ENCODE measurements around the gene MYBL2. TPM values are rescaled to one million over a fixed set of nuclear protein-coding genes. Genes with fewer than 3 reads are reported as not detected.

The MYBL2 gene
- polyA plus RNA-seq, 1 of the 3 experiments (the other 2 are of a cell fraction), result 9.7 TPM

GRCh38 chr20:43727980-43728590 lies 61.2 kb downstream of the MYBL2 start:
- Histone ChIP-seq H3K79me2 (ENCODE audit: insufficient read depth) (no peaks in the 10 kb centered on the region), H3K27me3 (ENCODE audit: insufficient read depth) (no peaks in the 10 kb centered on the region), H3K9ac (no peak overlapping the region), H3K4me1 (ENCODE audit: control insufficient read depth in 1 of 2, insufficient read depth in 2 of 2, low read depth in 1 of 2, low read length in 1 of 2) (peaks cover 0 to 9% of the 10 kb centered on the region in 2 experiments; a peak in 1 of 4 replicates), H3K9me3 (no peaks in the 10 kb centered on the region), H4K20me1 (ENCODE audit: insufficient read depth) (no peaks in the 10 kb centered on the region), H3K4me2 (no peak overlapping the region), H3K36me3 (replicated peaks in 1 of 2; ENCODE audit: control insufficient read depth in 1 of 2, insufficient read depth in 2 of 2, low read length in 1 of 2) (no peaks in the 10 kb centered on the region), H3F3A (replicated peaks; ENCODE audit: insufficient read depth) (no peaks in the 10 kb centered on the region), H3K9me2 (no peaks in the 10 kb centered on the region), H2AFZ (ENCODE audit: low read depth) (no peak overlapping the region), H3K27ac (ENCODE audit: low read depth in 2 of 2, low read length in 1 of 2) (no peak overlapping the region), H3K4me3 (ENCODE audit: low read depth in 2 of 2, low read length in 1 of 2) (no peak overlapping the region)
- DNase-seq, result no peak
- no peak for TF ChIP-seq RFX5 (IDR thresholded peaks at IDR 0.05; ENCODE audit: low read length)
- no peak for TF ChIP-seq EP300 (IDR thresholded peaks at IDR 0.05; ENCODE audit: borderline replicate concordance in 1 of 2, low read depth in 1 of 2, low read length in 1 of 2)
- ChIA-PET POLR2A (no interaction called here), CTCF (interaction anchor here (1.0 to 1.3 kb wide), 2 partner anchors 22 to 190 kb away, joined by 3 to 5 read pairs; no protein-coding TSS in a partner anchor)
- WGBS (ENCODE audit: low lambda C conversion rate), result 79% methylated on average over 1 of the region's 1 CpG

DNA sequence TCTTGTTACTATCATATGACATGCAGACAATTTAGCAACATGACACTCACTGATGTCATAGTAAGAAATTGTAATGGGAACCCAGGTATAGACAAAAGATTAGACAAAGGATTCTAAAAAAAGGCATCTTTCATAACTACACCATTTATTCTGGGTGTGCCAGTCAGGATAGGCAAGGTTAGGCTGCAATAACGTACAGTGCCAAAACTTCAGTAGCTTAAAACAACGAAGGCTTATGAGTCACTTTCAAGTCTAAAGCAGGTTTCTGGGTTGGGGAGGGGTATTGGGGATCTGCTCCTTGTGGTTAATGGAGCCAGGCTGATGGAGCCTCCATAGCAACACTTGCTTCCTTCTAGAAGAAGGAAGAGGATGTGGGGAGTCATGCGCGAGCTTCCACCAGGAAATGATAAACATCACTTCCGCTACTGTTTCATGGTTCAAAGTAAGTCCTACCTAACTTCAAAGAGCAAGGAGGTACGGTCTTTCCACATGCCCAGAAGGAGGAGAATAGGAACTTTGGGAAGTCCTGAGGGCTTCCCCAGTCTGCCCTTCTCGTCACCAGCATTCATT lies 61.9 kb downstream of the MYBL2 start:
- Histone ChIP-seq H3K4me1 (ENCODE audit: control insufficient read depth in 1 of 2, insufficient read depth in 2 of 2, low read depth in 1 of 2, low read length in 1 of 2) (peaks cover 0 to 2% of the 10 kb centered on the region in 2 experiments; a peak in 1 of 4 replicates), H3K4me2 (no peak overlapping the region), H3K9me2 (no peaks in the 10 kb centered on the region), H2AFZ (ENCODE audit: low read depth) (no peak overlapping the region), H3K79me2 (ENCODE audit: insufficient read depth) (no peaks in the 10 kb centered on the region), H3K27me3 (ENCODE audit: insufficient read depth) (no peaks in the 10 kb centered on the region), H3F3A (replicated peaks; ENCODE audit: insufficient read depth) (no peaks in the 10 kb centered on the region), H3K36me3 (replicated peaks in 1 of 2; ENCODE audit: control insufficient read depth in 1 of 2, insufficient read depth in 2 of 2, low read length in 1 of 2) (no peaks in the 10 kb centered on the region), H3K27ac (ENCODE audit: low read depth in 2 of 2, low read length in 1 of 2) (no peak overlapping the region), H3K4me3 (ENCODE audit: low read depth in 2 of 2, low read length in 1 of 2) (no peak overlapping the region), H3K9me3 (no peaks in the 10 kb centered on the region), H4K20me1 (ENCODE audit: insufficient read depth) (no peaks in the 10 kb centered on the region), H3K9ac (no peak overlapping the region)
- 77% methylated on average over 4 of the region's 7 CpGs for WGBS (ENCODE audit: low lambda C conversion rate)
- no peak for DNase-seq
- ChIA-PET POLR2A (no interaction called here), CTCF (interaction anchor here (0.8 to 1.3 kb wide), 3 partner anchors 9 to 190 kb away, joined by 3 to 5 read pairs (median 3); no protein-coding TSS in a partner anchor)
- TF ChIP-seq, protein P1, sequence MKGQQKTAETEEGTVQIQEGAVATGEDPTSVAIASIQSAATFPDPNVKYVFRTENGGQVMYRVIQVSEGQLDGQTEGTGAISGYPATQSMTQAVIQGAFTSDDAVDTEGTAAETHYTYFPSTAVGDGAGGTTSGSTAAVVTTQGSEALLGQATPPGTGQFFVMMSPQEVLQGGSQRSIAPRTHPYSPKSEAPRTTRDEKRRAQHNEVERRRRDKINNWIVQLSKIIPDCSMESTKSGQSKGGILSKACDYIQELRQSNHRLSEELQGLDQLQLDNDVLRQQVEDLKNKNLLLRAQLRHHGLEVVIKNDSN (IDR thresholded peaks at IDR 0.05; ENCODE audit: borderline replicate concordance, low read depth), result no peak
- TF ChIP-seq JUND (IDR thresholded peaks at IDR 0.05) (no peak), FOXM1 (IDR thresholded peaks at IDR 0.05; ENCODE audit: low read depth) (no peak), TAF1 (IDR thresholded peaks at IDR 0.05; ENCODE audit: borderline replicate concordance, low read depth, low read length) (no peak), SIN3A (IDR thresholded peaks at IDR 0.05; ENCODE audit: borderline replicate concordance, low read depth, low read length) (no peak), CTCF (IDR thresholded peaks at IDR 0.05) (no peak), CHD2 (IDR thresholded peaks at IDR 0.05; ENCODE audit: low read length, partially characterized antibody) (no peak), GABPA (IDR thresholded peaks at IDR 0.05; ENCODE audit: low read depth) (no peak), REST (IDR thresholded peaks at IDR 0.05; ENCODE audit: low read depth, low read length) (no peak), RAD21 (IDR thresholded peaks at IDR 0.05; ENCODE audit: low read length) (no peak)
- TF ChIP-seq, protein P2, sequence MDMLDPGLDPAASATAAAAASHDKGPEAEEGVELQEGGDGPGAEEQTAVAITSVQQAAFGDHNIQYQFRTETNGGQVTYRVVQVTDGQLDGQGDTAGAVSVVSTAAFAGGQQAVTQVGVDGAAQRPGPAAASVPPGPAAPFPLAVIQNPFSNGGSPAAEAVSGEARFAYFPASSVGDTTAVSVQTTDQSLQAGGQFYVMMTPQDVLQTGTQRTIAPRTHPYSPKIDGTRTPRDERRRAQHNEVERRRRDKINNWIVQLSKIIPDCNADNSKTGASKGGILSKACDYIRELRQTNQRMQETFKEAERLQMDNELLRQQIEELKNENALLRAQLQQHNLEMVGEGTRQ (IDR thresholded peaks at IDR 0.05; ENCODE audit: borderline replicate concordance, low read depth, low read length), result no peak

Measured in SK-N-SH (cell line).